MM.1S (cell line): ENCODE measurements around the gene SNX33.

Experiments used
- DNase-seq: peaks from one replicate; pipeline ENCODE4 v3.0.0-alpha.2; 2015
- H2AFZ ChIP-seq: fragments of 300-600 bp; sonication (generic); 2 replicates; pipeline ENCODE4 v1.6.0; 2016; ENCODE audit warnings: antibody characterized with exemption, low read length
- H3F3A ChIP-seq: fragments of 300-600 bp; sonication (generic); 2 replicates; pipeline ENCODE4 v1.6.1; 2016; ENCODE audit warnings: mild to moderate bottlenecking, antibody characterized with exemption, low read length, moderate library complexity, mixed read lengths; ENCODE audit not compliant: insufficient read depth
- H3K27ac ChIP-seq: fragments of 300-600 bp; sonication (generic); 2 replicates; pipeline ENCODE4 v1.5.1; 2016; ENCODE audit warnings: mild to moderate bottlenecking, low read length
- H3K27me3 ChIP-seq: fragments of 300-600 bp; sonication (generic); replicated peaks from 2 replicates; pipeline ENCODE4 v1.6.0; 2016; ENCODE audit warnings: low read length; ENCODE audit not compliant: insufficient read depth
- H3K36me3 ChIP-seq: fragments of 300-600 bp; sonication (generic); replicated peaks from 2 replicates; pipeline ENCODE4 v1.6.1; 2016; ENCODE audit warnings: mild to moderate bottlenecking, low read length, mixed read lengths; ENCODE audit not compliant: insufficient read depth
- H3K4me1 ChIP-seq: fragments of 300-600 bp; sonication (generic); 2 replicates; pipeline ENCODE4 v1.6.1; 2016; ENCODE audit warnings: low read length, mixed read lengths
- H3K4me2 ChIP-seq: fragments of 300-600 bp; sonication (generic); 2 replicates; pipeline ENCODE4 v1.6.0; 2016; ENCODE audit warnings: low read depth, low read length
- H3K4me3 ChIP-seq: fragments of 300-600 bp; sonication (generic); 2 replicates; pipeline ENCODE4 v1.5.1; 2016; ENCODE audit warnings: low read length, mixed read lengths
- H3K79me2 ChIP-seq: fragments of 300-600 bp; sonication (generic); 2 replicates; pipeline ENCODE4 v1.6.1; 2016; ENCODE audit warnings: mixed run types, low read length, mixed read lengths
- H3K9ac ChIP-seq: fragments of 300-600 bp; sonication (generic); 2 replicates; pipeline ENCODE4 v1.6.1; 2016; ENCODE audit warnings: low read length, mixed read lengths
- H3K9me2 ChIP-seq: fragments of 300-600 bp; sonication (generic); replicated peaks from 2 replicates; pipeline ENCODE4 v1.6.1; 2016; ENCODE audit warnings: mild to moderate bottlenecking, low read length, mixed read lengths; ENCODE audit not compliant: insufficient read depth
- H3K9me3 ChIP-seq: fragments of 300-600 bp; sonication (generic); replicated peaks from 2 replicates; pipeline ENCODE4 v1.6.1; 2016; ENCODE audit warnings: mild to moderate bottlenecking, low read length, mixed read lengths; ENCODE audit not compliant: insufficient read depth
- H4K20me1 ChIP-seq: fragments of 300-600 bp; sonication (generic); 2 replicates; pipeline ENCODE4 v1.6.1; 2016; ENCODE audit warnings: mild to moderate bottlenecking, low read length, moderate library complexity, mixed read lengths; ENCODE audit not compliant: insufficient read depth
- EZH2 ChIP-seq: fragments of 300-600 bp; sonication (generic); optimal IDR thresholded peaks from 2 replicates; pipeline ENCODE3; 2017; ENCODE audit warnings: low read depth, mild to moderate bottlenecking, antibody characterized with exemption, low read length, mixed read lengths
- EZH2phosphoT487 ChIP-seq: fragments of 300-600 bp; sonication (generic); IDR thresholded peaks from 2 replicates; pipeline ENCODE4 v1.6.1; 2018; ENCODE audit warnings: antibody characterized with exemption, low read length
- TF ChIP-seq, protein P1 (sequence below): fragments of 300-600 bp; sonication (generic); IDR thresholded peaks from 2 replicates; pipeline ENCODE4 v1.5.1; 2016; ENCODE audit warnings: antibody characterized with exemption, low read length, mixed read lengths

SNX33 gene

DNA sequence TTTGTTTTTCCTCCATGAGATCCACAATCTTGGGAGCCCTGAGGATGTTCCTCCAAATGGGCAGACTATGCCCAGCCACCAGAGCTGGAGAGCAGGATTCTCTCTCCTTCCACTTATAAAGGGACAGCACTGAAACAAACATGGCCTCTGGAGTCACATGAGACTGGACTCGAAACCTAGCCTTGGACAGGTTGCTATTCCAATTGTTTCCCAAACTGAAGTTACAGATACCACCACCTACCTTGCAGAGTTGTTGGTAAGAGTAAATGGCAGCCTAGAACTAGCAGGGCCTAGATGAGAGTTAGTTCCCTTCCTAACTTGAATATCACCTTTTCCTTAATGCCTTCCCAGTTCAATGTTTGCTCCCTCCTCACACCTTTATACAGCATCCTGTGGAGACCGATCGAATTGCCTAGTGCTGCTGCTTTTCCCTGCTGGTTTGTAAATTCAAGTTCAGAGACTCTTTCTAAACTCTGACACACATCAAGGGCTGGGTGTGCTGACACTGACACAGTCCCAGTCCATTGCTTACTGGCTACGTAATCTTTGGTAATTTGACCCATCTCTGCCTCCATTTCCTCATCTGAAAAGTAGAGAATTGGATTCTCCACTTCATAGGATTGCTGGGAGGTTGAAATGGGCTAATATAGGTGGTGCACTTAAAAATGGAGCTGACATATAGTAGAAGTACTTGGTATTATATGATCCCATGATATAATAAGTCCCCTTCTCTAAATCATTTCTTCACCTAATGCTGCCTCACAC, 10.3 kb upstream of the SNX33 start:
- H3K9ac ChIP-seq, result no peak overlapping the region
- no peak overlapping the region for H3K4me3 ChIP-seq

DNA sequence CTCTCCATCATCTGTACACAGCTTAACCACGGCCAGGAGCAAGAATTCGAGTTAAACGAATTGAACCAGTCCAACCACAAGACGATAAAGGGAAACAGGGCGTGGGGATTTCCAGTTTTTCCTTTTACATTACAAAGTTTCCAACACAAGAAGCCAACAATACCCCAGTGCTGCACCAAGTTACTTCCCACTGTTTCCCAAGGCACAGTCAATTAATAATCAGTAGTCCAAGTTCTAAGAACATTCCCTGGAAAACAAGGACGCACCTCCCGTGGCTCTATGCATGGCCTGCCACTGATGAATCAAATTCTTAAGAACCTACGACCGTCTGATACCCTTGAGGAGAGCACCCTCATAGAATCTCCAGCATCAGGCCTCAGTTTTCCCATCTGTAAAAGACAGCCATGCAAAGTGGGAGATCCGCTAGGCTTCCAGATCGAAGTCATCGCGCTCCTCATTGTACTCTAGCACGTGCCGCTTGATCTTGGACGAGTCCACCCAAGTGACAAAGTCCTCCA, 8.5 kb upstream of the SNX33 start:
- DNase-seq, result no peak

More for the DNA sequence above, 10.3 kb upstream of the SNX33 start:
- no peaks in the 10 kb centered on the region for H3K27me3 ChIP-seq
- no peak for DNase-seq
- peaks cover 9% of the 10 kb centered on the region; the same call in 1 of the 2 replicates for H3F3A ChIP-seq
- no peak overlapping the region for H3K4me2 ChIP-seq
- no peaks in the 10 kb centered on the region for H3K36me3 ChIP-seq
- H2AFZ ChIP-seq, result no peak overlapping the region
- no peaks in the 10 kb centered on the region for H3K9me3 ChIP-seq
- H3K4me1 ChIP-seq, result no peaks in the 10 kb centered on the region
- H3K79me2 ChIP-seq, result peaks cover 29% of the 10 kb centered on the region
- TF ChIP-seq EZH2phosphoT487, result no peak
- TF ChIP-seq, protein P1, sequence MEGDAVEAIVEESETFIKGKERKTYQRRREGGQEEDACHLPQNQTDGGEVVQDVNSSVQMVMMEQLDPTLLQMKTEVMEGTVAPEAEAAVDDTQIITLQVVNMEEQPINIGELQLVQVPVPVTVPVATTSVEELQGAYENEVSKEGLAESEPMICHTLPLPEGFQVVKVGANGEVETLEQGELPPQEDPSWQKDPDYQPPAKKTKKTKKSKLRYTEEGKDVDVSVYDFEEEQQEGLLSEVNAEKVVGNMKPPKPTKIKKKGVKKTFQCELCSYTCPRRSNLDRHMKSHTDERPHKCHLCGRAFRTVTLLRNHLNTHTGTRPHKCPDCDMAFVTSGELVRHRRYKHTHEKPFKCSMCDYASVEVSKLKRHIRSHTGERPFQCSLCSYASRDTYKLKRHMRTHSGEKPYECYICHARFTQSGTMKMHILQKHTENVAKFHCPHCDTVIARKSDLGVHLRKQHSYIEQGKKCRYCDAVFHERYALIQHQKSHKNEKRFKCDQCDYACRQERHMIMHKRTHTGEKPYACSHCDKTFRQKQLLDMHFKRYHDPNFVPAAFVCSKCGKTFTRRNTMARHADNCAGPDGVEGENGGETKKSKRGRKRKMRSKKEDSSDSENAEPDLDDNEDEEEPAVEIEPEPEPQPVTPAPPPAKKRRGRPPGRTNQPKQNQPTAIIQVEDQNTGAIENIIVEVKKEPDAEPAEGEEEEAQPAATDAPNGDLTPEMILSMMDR, result no peak
- no peaks in the 10 kb centered on the region for H4K20me1 ChIP-seq
- H3K9me2 ChIP-seq, result no peaks in the 10 kb centered on the region
- no peak overlapping the region for H3K27ac ChIP-seq

DNA sequence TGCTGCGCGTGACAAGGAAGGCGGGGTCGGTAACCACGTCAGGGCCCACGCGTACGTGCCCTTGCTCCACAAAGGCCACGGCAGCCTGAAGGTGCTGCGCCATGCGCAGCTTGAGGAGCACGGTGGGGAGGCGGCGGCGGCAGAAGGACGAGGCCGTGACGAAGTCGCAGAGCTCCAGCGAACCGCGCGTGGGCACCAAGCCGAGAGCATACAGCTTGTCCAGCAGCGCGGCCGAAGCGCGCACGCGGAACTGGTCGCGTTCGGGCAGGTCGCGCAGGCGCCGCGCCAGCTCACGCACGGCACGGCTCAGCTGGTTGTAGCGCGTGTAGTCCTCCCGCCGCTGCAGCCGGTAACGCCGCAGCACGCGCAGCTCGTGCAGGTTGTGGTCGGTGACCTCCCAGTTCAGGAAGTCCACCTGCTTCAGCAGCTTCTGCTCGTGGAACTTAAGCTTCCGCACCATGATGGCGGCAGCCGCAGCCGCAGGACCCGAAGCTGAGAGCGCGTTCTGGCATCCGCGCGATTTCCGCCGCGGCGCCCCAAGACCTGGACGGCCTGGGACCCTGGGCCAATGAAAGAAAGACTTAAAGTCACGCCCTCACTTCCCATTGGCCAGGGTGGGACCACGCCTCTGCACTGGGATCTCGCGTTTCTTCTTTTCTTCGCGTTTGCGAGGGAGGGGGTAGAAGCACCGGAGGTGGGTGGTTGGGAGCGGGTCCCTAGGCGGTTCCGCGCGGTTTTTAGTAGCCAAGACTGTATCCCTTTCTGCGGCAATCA, 7.8 kb upstream of the SNX33 start, which contains the start of gene IMP3:
TSS of gene IMP3 (minus strand) at position 516 of the 774 bp plus-strand sequence. CDS start at position 460, 56 bp downstream.
- H3F3A ChIP-seq, result peaks cover 9% of the 10 kb centered on the region; the same call in 1 of the 2 replicates
- no peaks in the 10 kb centered on the region for H3K4me1 ChIP-seq
- TF ChIP-seq, protein P1, result no peak
- TF ChIP-seq EZH2phosphoT487, result no peak
- no peak for TF ChIP-seq EZH2
- peaks cover 4% of the 10 kb centered on the region; the same call in 1 of the 2 replicates for H3K27me3 ChIP-seq
- no peaks in the 10 kb centered on the region for H3K36me3 ChIP-seq
- H3K9me2 ChIP-seq, result no peaks in the 10 kb centered on the region
- peak; percentile 98 for DNase-seq
- H2AFZ ChIP-seq, result peak within 1 kb of the TSS; percentile 63
- peak within 1 kb of the TSS; percentile 77 for H3K4me2 ChIP-seq
- no peaks in the 10 kb centered on the region for H3K9me3 ChIP-seq
- H3K4me3 ChIP-seq, result peak within 1 kb of the TSS; percentile 94
- H3K27ac ChIP-seq, result peak within 1 kb of the TSS; percentile 69
- no peaks in the 10 kb centered on the region for H4K20me1 ChIP-seq
- peak within 1 kb of the TSS; percentile 86 for H3K9ac ChIP-seq
- peaks cover 29% of the 10 kb centered on the region for H3K79me2 ChIP-seq

More for the DNA sequence above, 8.5 kb upstream of the SNX33 start:
- Histone ChIP-seq H3K4me2 (peak overlapping the region; percentile 77), H3K36me3 (no peaks in the 10 kb centered on the region), H3K27ac (peak overlapping the region; percentile 69; the same call in 1 of the 2 replicates), H2AFZ (peak overlapping the region; percentile 63), H3K9me3 (no peaks in the 10 kb centered on the region), H3K4me1 (no peaks in the 10 kb centered on the region), H4K20me1 (no peaks in the 10 kb centered on the region), H3K79me2 (peaks cover 29% of the 10 kb centered on the region), H3K4me3 (peak overlapping the region; percentile 94), H3K9ac (peak overlapping the region; percentile 86), H3K9me2 (no peaks in the 10 kb centered on the region), H3K27me3 (peaks cover 2% of the 10 kb centered on the region; the same call in 1 of the 2 replicates), H3F3A (peaks cover 9% of the 10 kb centered on the region; the same call in 1 of the 2 replicates)
- TF ChIP-seq EZH2, result no peak
- TF ChIP-seq, protein P1, result no peak
- no peak for TF ChIP-seq EZH2phosphoT487
